ENCODE results near the gene UBR4. TPM values are rescaled to one million over a fixed set of nuclear protein-coding genes. Genes with fewer than 3 reads are reported as not detected.

UBR4 gene
- total RNA-seq, 4 donors from 2014 or later = 193 to 292 (median 229) TPM

DNA sequence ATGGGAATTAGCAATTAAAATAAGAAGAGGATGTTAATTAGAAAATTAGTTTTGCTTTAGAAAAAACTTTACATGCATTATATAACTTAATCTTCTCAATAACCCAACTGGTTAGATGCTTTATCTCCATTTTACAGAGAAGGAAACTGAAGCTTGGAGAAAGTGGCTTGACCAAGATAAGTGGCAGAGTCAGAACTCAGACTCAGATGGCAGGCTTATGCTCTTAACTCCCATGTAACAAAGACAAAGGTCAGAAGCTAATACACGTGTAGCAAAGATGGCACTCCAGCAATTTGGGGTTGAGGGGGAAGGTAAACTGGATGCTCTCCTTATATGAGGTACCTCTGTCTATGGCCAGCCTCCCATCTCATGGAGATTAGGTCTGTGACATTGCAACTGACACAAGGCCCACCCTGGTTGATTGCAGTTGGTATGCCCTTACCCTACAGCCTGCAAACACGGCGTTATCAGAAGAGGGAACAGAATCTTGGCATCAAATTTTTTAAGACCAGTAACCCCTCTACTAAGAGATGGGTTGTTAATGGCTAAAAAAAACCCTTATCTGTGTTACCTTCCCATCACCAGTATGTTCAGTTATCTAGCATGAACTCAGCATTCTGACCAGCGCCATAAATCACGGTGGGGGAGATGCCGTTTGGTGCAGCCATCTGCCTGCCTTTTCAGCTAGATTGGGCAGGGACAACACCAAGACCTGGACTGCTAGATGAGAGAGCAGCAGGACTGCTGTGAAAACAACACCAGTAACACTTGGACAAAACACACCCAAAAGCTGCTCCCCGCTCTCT lies 97.0 kb downstream of the UBR4 start:
- TF ChIP-seq POLR2A (IDR thresholded peaks at IDR 0.05) = no peak
- TF ChIP-seq, protein P1, sequence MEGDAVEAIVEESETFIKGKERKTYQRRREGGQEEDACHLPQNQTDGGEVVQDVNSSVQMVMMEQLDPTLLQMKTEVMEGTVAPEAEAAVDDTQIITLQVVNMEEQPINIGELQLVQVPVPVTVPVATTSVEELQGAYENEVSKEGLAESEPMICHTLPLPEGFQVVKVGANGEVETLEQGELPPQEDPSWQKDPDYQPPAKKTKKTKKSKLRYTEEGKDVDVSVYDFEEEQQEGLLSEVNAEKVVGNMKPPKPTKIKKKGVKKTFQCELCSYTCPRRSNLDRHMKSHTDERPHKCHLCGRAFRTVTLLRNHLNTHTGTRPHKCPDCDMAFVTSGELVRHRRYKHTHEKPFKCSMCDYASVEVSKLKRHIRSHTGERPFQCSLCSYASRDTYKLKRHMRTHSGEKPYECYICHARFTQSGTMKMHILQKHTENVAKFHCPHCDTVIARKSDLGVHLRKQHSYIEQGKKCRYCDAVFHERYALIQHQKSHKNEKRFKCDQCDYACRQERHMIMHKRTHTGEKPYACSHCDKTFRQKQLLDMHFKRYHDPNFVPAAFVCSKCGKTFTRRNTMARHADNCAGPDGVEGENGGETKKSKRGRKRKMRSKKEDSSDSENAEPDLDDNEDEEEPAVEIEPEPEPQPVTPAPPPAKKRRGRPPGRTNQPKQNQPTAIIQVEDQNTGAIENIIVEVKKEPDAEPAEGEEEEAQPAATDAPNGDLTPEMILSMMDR (IDR thresholded peaks at IDR 0.05) = no peak
- H3K4me1 ChIP-seq = no peaks in the 10 kb centered on the region
- no peak for DNase-seq
- H3K27ac ChIP-seq = no peak overlapping the region
- H3K4me3 ChIP-seq = no peak overlapping the region
- peaks cover 0 to 99% (median 0%) of the 10 kb centered on the region in 3 donors for H3K36me3 ChIP-seq
- no peaks in the 10 kb centered on the region for H3K27me3 ChIP-seq
- no peaks in the 10 kb centered on the region for H3K9me3 ChIP-seq

DNA sequence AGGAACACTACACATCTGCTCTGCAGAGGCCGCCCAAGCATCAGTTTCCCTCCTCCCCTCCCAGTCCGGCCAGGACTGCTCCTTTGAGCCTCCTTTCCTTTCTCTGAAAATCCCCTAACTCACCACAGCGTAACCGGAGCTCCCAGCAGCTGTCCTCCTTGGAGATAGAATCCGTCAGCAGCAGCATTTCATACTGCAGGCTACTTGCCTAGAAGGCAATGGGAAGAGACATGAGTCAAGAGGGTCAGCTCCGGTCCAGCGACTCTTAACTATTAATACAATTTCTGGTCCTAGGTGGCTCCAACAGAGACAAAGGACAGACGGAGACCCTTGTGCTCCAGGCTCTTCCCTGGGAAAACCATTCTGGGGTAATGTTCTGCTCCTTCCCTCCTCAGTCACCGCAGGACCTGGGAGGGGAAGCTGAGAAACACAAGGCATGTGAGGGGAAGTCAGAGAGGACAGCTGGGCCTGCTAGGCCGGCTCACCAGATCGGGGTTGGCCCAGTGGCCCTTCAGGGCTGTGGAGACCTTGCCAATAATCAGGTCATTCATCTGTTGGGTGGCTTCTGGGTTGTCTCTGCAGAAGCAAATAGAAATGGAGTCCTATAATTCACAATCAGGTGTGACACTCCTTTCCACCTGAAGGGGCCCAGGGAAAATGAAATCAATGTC lies 99.7 kb downstream of the UBR4 start:
- Histone ChIP-seq H3K4me3 (no peak overlapping the region), H3K36me3 (peaks cover 0 to 99% (median 0%) of the 10 kb centered on the region in 3 donors), H3K4me1 (no peaks in the 10 kb centered on the region), H3K27ac (no peak overlapping the region), H3K9me3 (no peaks in the 10 kb centered on the region), H3K27me3 (no peaks in the 10 kb centered on the region)
- no peak for DNase-seq
- no peak for TF ChIP-seq POLR2A (IDR thresholded peaks at IDR 0.05)
- TF ChIP-seq, protein P1 (IDR thresholded peaks at IDR 0.05) = no peak

DNA sequence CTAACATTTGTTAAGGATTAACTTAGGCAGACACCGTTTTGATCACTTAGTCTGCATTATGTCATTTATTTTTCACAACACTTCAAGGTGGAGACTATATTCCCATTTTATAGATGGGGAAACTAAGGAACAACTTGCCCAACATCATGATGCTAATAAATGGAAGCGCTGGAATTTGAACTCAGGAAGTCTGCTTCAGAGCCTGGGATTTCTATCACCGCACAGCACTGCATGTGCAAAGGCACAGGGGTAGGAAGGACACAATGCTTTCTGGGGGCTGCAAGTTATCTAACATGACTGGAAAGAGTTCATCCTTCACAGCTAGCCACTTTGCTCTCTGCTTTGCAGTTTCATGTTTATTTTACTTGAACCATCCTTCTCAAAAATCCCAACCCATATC lies 100.5 kb downstream of the UBR4 start:
- Histone ChIP-seq H3K9me3 (no peaks in the 10 kb centered on the region), H3K27ac (no peak overlapping the region), H3K4me1 (no peaks in the 10 kb centered on the region), H3K4me3 (no peak overlapping the region), H3K27me3 (no peaks in the 10 kb centered on the region), H3K36me3 (peaks cover 0 to 99% (median 0%) of the 10 kb centered on the region in 3 donors)
- no peak for DNase-seq
- TF ChIP-seq, protein P1 (IDR thresholded peaks at IDR 0.05) = no peak
- no peak for TF ChIP-seq POLR2A (IDR thresholded peaks at IDR 0.05)

DNA sequence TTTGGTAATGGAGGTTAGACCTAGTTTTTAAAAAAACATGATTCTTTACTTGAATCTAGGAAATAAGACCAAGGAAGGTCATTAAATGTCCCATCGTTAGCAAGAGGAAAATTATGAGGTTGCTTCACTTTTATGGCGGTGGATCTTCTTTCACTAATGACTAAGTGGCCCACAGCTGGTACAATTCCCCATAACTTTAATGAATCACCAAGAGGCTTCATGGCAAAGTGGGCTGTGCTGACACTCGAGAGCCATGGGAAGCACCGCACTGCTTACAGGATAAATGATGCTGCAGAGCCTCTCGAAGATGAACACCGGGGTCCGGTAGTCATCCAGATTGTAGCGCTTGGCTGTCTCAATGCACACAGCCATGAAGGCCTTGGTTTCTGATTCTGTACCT lies 108.8 kb downstream of the UBR4 start:
- H3K4me1 ChIP-seq = peaks cover 0 to 16% (median 0%) of the 10 kb centered on the region in 4 donors
- H3K36me3 ChIP-seq = peaks cover 0 to 100% (median 3%) of the 10 kb centered on the region in 3 donors
- TF ChIP-seq, protein P1 (IDR thresholded peaks at IDR 0.05) = no peak
- no peak for TF ChIP-seq POLR2A (IDR thresholded peaks at IDR 0.05)
- no peak overlapping the region for H3K27ac ChIP-seq
- no peaks in the 10 kb centered on the region for H3K27me3 ChIP-seq
- DNase-seq = no peak
- H3K4me3 ChIP-seq = no peak overlapping the region
- no peaks in the 10 kb centered on the region for H3K9me3 ChIP-seq

DNA sequence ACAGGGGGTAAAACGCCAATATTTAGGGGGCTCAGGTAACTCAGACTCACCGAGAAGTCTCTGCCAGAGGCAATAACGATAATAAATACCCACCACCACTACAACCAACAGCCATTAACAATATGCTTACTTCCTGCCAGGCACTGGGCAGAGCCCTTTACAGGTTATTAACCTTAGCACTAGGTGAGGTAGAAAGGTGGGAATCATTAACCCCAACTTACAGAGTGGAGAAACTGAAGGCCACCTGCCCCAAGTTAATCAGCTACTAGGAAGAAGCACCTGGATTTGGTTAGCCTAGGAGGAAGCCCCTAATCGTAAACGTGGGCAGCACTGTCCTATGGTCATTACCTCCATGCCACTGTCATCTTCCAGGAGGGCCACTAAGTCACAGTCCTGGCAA lies 110.0 kb downstream of the UBR4 start:
- Histone ChIP-seq H3K4me3 (no peak overlapping the region), H3K36me3 (peaks cover 0 to 100% (median 3%) of the 10 kb centered on the region in 3 donors), H3K9me3 (no peaks in the 10 kb centered on the region), H3K4me1 (peaks cover 0 to 16% (median 0%) of the 10 kb centered on the region in 4 donors), H3K27me3 (no peaks in the 10 kb centered on the region), H3K27ac (peak overlapping the region in 3 of 4 donors; percentile 42 to 71 (median 58))
- TF ChIP-seq, protein P1 (IDR thresholded peaks at IDR 0.05) = no peak
- TF ChIP-seq POLR2A (IDR thresholded peaks at IDR 0.05) = no peak
- no peak for DNase-seq

Measured in Peyer's patch (tissue), 4 donors.